ENCODE measurements around the gene GSDMA. TPM values are rescaled to one million over a fixed set of nuclear protein-coding genes. Genes with fewer than 3 reads are reported as not detected.

GSDMA gene, protein sequence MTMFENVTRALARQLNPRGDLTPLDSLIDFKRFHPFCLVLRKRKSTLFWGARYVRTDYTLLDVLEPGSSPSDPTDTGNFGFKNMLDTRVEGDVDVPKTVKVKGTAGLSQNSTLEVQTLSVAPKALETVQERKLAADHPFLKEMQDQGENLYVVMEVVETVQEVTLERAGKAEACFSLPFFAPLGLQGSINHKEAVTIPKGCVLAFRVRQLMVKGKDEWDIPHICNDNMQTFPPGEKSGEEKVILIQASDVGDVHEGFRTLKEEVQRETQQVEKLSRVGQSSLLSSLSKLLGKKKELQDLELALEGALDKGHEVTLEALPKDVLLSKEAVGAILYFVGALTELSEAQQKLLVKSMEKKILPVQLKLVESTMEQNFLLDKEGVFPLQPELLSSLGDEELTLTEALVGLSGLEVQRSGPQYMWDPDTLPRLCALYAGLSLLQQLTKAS
- not detected for total RNA-seq (2013)
- polyA plus RNA-seq = not detected
- polyA minus RNA-seq = not detected in 2 replicates
- total RNA-seq = 0 to 0.75 (median 0) reads per million in 11 experiments

DNA sequence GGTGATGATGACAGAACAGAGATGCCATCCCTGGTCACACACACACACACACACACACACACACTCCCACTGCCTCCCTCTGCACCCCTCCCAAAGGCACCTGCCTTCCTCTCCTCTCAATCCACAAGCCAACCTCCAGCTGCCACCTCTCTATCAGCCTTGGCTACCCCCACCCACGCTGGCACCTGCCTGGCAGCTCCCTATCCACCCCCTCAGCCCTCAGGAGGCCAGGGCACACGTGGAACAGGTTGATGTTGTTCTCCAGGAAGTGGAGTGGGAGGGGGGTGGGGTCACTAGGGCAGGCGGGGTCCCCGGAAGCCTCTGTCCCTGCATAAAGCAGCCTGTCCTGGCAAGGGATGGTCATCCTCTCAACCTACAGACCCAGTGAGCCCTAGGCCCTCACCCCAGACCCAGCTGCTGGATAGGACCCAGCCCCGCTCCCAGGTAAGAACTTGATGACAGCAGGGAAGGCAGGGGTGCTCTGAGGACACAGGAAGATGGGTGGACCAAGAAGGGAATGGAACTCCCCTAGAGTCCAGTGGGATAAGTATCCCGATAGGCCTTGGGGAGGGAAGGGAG lies at the start of gene GSDMA:
Gene GSDMA (plus strand): TSS at position 363 of the 579 bp plus-strand sequence. CDS start 2,684 bp downstream, outside the sequence.
- no peaks in the 10 kb centered on the region for H3K9me3 ChIP-seq (replicated peaks in 1 of 2; ENCODE audit: control insufficient read depth in 1 of 2, insufficient read depth in 1 of 2, low read length in 2 of 2)
- no peak within 1 kb of the TSS for H3K4me2 ChIP-seq (replicated peaks; ENCODE audit: extremely low read depth, low read length, poor library complexity, severe bottlenecking)
- no peak within 1 kb of the TSS for H3K9ac ChIP-seq (ENCODE audit: insufficient read depth, low read length, poor library complexity, severe bottlenecking)
- 100% methylated on average over 1 of the region's 6 CpGs for WGBS (ENCODE audit: insufficient coverage)
- Mint-ChIP-seq H3K4me3 (peak within 1 kb of the TSS in 1 of 2 donors; percentile 48), H3K4me1 (peaks cover 29% of the 10 kb centered on the region), H3K27me3 (ENCODE audit: low read depth in 3 of 3) (peaks cover 0 to 3% (median 2%) of the 10 kb centered on the region in 3 donors), H3K9me3 (peaks cover 0 to 3% (median 0%) of the 10 kb centered on the region in 7 donors), H3K27ac (peak within 1 kb of the TSS in 2 of 7 donors; percentile 8 to 45), H3K36me3 (no peaks in the 10 kb centered on the region)
- no peaks in the 10 kb centered on the region for H3K79me2 ChIP-seq (ENCODE audit: insufficient read depth, low read length)
- no peaks in the 10 kb centered on the region for H3K27me3 ChIP-seq (ENCODE audit: control insufficient read depth in 2 of 2, insufficient read depth in 2 of 2, low read length in 2 of 2)
- no peak for DNase-seq
- TF ChIP-seq, protein P1, sequence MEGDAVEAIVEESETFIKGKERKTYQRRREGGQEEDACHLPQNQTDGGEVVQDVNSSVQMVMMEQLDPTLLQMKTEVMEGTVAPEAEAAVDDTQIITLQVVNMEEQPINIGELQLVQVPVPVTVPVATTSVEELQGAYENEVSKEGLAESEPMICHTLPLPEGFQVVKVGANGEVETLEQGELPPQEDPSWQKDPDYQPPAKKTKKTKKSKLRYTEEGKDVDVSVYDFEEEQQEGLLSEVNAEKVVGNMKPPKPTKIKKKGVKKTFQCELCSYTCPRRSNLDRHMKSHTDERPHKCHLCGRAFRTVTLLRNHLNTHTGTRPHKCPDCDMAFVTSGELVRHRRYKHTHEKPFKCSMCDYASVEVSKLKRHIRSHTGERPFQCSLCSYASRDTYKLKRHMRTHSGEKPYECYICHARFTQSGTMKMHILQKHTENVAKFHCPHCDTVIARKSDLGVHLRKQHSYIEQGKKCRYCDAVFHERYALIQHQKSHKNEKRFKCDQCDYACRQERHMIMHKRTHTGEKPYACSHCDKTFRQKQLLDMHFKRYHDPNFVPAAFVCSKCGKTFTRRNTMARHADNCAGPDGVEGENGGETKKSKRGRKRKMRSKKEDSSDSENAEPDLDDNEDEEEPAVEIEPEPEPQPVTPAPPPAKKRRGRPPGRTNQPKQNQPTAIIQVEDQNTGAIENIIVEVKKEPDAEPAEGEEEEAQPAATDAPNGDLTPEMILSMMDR (IDR thresholded peaks at IDR 0.05) = no peak
- H3K4me3 ChIP-seq (replicated peaks in 1 of 3; ENCODE audit: low read depth in 2 of 3, low read length in 3 of 3) = no peak within 1 kb of the TSS
- H4K20me1 ChIP-seq (ENCODE audit: insufficient read depth, low read length) = no peaks in the 10 kb centered on the region
- intact Hi-C loops (cut with micrococcal nuclease) = no loop called here
- no peak within 1 kb of the TSS for H2AFZ ChIP-seq (ENCODE audit: insufficient read depth, low read depth, low read length, poor library complexity, severe bottlenecking)
- peaks cover 21 to 24% of the 10 kb centered on the region in 2 donors for H3K4me1 ChIP-seq (ENCODE audit: control insufficient read depth in 1 of 2, insufficient read depth in 2 of 2, low read length in 2 of 2)
- H3K36me3 ChIP-seq (replicated peaks in 1 of 2; ENCODE audit: control insufficient read depth in 1 of 2, insufficient read depth in 2 of 2, low read length in 2 of 2) = no peaks in the 10 kb centered on the region
- H3K27ac ChIP-seq (ENCODE audit: low read depth in 1 of 2, low read length in 2 of 2) = no peak within 1 kb of the TSS

DNA sequence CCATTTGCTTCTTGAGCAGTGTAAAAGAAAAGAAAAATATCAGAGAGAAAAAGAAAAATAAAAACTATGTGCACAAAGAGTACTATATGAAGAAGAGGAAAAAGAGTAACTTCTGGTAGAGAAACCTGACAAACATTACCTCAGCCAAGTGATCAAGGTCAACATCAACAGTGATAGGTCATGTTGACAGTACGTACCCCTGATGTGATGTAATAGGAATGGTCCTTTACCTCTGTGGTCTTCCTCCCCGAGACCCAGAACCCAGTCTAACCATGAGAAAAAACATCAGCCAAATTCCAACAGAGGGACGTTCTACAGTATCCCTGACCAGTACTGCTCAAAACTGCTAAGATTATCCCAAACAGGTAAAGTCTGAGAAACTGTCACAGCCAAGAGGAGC lies 48.8 kb upstream of the GSDMA start:
- Histone ChIP-seq H2AFZ (ENCODE audit: insufficient read depth, low read depth, low read length, poor library complexity, severe bottlenecking) (no peak overlapping the region), H3K9ac (ENCODE audit: insufficient read depth, low read length, poor library complexity, severe bottlenecking) (no peak overlapping the region), H3K27me3 (ENCODE audit: control insufficient read depth in 2 of 2, insufficient read depth in 2 of 2, low read length in 2 of 2) (no peaks in the 10 kb centered on the region), H3K9me3 (replicated peaks in 1 of 2; ENCODE audit: control insufficient read depth in 1 of 2, insufficient read depth in 1 of 2, low read length in 2 of 2) (no peaks in the 10 kb centered on the region), H3K27ac (ENCODE audit: low read depth in 1 of 2, low read length in 2 of 2) (no peak overlapping the region), H3K4me2 (replicated peaks; ENCODE audit: extremely low read depth, low read length, poor library complexity, severe bottlenecking) (no peak overlapping the region), H4K20me1 (ENCODE audit: insufficient read depth, low read length) (no peaks in the 10 kb centered on the region), H3K36me3 (replicated peaks in 1 of 2; ENCODE audit: control insufficient read depth in 1 of 2, insufficient read depth in 2 of 2, low read length in 2 of 2) (no peaks in the 10 kb centered on the region), H3K4me1 (ENCODE audit: control insufficient read depth in 1 of 2, insufficient read depth in 2 of 2, low read length in 2 of 2) (no peaks in the 10 kb centered on the region), H3K4me3 (replicated peaks in 1 of 3; ENCODE audit: low read depth in 2 of 3, low read length in 3 of 3) (no peak overlapping the region), H3K79me2 (ENCODE audit: insufficient read depth, low read length) (no peaks in the 10 kb centered on the region)
- Mint-ChIP-seq H3K27me3 (ENCODE audit: low read depth in 3 of 3) (peaks cover 0 to 1% (median 0%) of the 10 kb centered on the region in 3 donors), H3K27ac (peak overlapping the region in 1 of 7 donors; percentile 37), H3K4me1 (no peaks in the 10 kb centered on the region), H3K9me3 (no peaks in the 10 kb centered on the region), H3K36me3 (peaks cover 13% of the 10 kb centered on the region in 2 donors), H3K4me3 (no peak overlapping the region)
- intact Hi-C loops (cut with micrococcal nuclease) = no loop called here
- no CpG with 5 or more reads among the region's 3 CpGs for WGBS (ENCODE audit: insufficient coverage)
- TF ChIP-seq, protein P1 (IDR thresholded peaks at IDR 0.05) = no peak
- DNase-seq = no peak

Data from CD14-positive monocyte (primary cell).